ENCODE measurements around the gene ZFAND5.

The ZFAND5 gene

DNA sequence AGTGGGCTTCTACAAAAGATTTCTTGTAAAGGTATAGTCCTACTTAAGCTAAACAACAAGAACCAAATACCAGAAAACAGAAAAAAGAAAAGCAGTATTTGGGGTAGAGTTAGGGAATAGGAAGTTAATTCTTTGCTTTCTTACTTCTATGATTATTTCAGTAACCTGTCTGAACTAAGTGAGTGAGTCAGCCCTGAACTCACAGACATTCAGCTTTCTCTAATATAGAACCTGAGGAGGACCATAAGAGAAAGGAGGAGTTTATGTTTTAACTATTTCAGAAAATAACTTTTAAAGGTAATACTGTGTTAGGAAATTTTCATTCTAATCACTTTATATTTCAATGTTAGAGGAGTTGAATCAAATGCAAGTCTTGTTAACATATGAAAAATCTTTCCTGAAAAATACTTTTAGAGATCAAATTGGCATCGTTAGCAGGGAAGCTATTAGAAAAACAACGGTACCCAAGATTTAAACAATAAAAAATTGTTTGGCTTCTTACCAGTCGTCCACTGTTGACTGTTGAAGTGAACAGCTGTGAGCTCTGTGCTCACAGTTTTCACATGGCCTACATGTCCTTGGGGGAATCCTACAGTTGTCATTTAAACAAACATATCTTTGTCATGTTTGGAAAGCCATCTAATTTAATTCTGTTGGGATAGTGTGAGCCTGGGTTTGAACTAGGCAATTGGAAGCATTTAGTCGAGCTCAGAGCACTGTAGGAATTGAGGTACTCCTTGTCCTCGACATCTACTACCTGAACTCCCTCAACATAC, 19.9 kb upstream of the ZFAND5 start:
- H3K4me3 ChIP-seq = no peak overlapping the region
- peaks cover 15% of the 10 kb centered on the region for H3K4me1 ChIP-seq
- no peaks in the 10 kb centered on the region for H3K36me3 ChIP-seq (replicated peaks)
- H3K27me3 ChIP-seq (ENCODE audit: low read depth) = no peaks in the 10 kb centered on the region
- DNase-seq (ENCODE audit: low spot score in 2 of 2) = no peak
- in situ Hi-C loops (cut with MboI; ENCODE audit: low sequenced_read_pairs) = loop anchor here (10.0 kb wide), 1 partner anchor 190 kb away; no protein-coding TSS in a partner anchor
- no peaks in the 10 kb centered on the region for H3K9me3 ChIP-seq

DNA sequence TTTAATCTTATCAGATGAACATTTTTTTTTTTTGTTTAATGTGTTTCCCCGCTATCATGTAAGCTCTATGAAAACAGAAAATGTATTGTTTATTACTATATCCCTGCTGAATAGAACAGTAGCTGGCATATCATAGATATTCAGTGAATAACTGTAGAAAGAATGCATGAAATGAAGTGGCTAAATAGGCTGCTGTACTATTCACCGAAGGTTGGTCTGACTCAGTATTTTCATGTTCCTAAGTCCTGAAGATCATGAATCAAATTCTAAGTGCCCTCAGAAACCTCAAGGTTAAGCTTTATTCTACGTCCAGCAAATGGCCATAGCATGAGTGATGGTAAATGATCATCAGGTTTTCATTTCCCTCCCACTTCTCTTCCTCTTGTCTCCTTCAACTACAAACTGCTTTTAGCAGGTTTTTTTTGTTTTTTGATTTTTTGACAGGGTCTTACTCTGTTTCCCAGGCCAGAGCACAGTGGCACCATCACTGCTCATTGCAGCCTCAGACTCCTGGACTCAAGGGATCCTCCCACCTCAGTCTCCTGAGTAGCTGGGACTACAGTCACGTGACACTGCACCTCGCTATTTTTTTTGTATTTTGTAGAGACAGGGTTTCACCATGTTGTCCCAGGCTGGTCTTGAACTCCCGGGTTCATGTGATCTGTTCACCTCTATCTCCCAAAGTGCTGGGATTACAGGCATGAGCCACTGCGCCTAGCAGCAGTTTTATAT, 19.1 kb upstream of the ZFAND5 start:
- Histone ChIP-seq H3K4me1 (peaks cover 19% of the 10 kb centered on the region), H3K36me3 (replicated peaks) (no peaks in the 10 kb centered on the region), H3K9me3 (no peaks in the 10 kb centered on the region), H3K27me3 (ENCODE audit: low read depth) (no peaks in the 10 kb centered on the region), H3K4me3 (no peak overlapping the region)
- no peak for DNase-seq (ENCODE audit: low spot score in 2 of 2)
- in situ Hi-C loops (cut with MboI; ENCODE audit: low sequenced_read_pairs) = loop anchor here (10.0 kb wide), 1 partner anchor 191 kb away; no protein-coding TSS in a partner anchor

DNA sequence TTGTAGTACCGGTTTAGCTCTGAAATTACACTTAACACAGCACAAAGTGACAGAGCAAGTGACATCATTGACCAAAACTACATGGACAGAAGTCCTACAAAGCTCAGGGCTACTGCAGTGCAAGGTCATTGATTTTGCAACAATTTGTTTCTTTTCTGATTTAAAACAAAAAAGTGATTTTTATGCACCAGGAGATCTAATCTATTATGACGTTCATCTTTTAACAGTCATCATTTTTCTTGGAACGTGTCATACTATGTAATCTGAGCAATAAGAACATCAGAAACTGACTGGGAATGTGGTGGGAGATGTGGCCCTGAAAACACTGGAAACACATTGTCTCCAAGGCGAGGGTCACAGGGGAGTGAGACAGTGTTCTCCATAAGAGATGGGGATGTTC, 17.4 kb upstream of the ZFAND5 start:
- Histone ChIP-seq H3K36me3 (replicated peaks) (no peaks in the 10 kb centered on the region), H3K27me3 (ENCODE audit: low read depth) (no peaks in the 10 kb centered on the region), H3K4me3 (no peak overlapping the region), H3K9me3 (no peaks in the 10 kb centered on the region), H3K4me1 (peaks cover 19% of the 10 kb centered on the region)
- no peak for DNase-seq (ENCODE audit: low spot score in 2 of 2)
- in situ Hi-C loops (cut with MboI; ENCODE audit: low sequenced_read_pairs) = loop anchor here (10.0 kb wide), 1 partner anchor 192 kb away; no protein-coding TSS in a partner anchor

DNA sequence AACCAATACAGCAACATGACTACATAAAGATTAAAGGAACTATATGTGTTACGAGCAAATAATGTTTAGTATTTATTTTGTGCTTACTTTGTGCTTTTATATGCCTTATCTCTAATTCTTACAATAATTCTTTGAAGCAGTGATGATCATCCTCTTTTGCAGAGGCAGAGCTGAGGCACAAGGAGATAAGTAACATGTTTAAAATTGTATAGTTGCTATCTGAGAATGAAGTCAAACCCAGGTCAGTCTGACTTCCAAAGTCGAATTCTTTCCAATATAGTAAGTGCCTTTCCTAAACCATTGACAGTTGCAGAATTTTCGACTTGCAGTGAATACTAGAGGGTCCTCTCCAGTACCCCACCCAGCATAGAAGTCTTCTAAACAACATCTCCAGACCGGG, 12.0 kb upstream of the ZFAND5 start:
- Histone ChIP-seq H3K27me3 (ENCODE audit: low read depth) (no peaks in the 10 kb centered on the region), H3K4me1 (peaks cover 9% of the 10 kb centered on the region), H3K4me3 (no peak overlapping the region), H3K9me3 (no peaks in the 10 kb centered on the region), H3K36me3 (replicated peaks) (no peaks in the 10 kb centered on the region)
- in situ Hi-C loops (cut with MboI; ENCODE audit: low sequenced_read_pairs) = no loop called here
- no peak for DNase-seq (ENCODE audit: low spot score in 2 of 2)

DNA sequence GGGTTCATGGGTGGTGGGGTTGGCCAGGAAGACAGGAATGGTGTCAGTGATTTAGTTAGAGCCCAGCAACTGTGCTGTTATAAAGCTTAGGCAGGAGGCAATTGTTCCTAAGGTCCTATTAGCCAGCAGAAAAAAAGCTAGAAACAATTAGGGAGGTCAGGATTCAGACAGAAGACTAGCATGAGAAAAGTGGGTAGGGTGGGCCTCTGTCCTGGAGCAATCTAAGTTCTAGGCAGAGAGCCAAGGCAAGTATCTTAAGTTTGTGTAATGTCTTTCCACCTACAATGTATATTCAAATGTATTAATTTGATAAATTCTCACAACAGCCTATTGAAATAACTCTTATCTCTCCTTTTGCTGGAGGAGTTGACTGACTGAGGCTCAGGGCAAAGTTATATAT, 6.1 kb upstream of the ZFAND5 start:
- in situ Hi-C loops (cut with MboI; ENCODE audit: low sequenced_read_pairs) = no loop called here
- DNase-seq (ENCODE audit: low spot score in 2 of 2) = peak; percentile 65 to 92
- peaks cover 26% of the 10 kb centered on the region for H3K4me1 ChIP-seq
- no peaks in the 10 kb centered on the region for H3K36me3 ChIP-seq (replicated peaks)
- no peaks in the 10 kb centered on the region for H3K27me3 ChIP-seq (ENCODE audit: low read depth)
- no peaks in the 10 kb centered on the region for H3K9me3 ChIP-seq
- H3K4me3 ChIP-seq = no peak overlapping the region

DNA sequence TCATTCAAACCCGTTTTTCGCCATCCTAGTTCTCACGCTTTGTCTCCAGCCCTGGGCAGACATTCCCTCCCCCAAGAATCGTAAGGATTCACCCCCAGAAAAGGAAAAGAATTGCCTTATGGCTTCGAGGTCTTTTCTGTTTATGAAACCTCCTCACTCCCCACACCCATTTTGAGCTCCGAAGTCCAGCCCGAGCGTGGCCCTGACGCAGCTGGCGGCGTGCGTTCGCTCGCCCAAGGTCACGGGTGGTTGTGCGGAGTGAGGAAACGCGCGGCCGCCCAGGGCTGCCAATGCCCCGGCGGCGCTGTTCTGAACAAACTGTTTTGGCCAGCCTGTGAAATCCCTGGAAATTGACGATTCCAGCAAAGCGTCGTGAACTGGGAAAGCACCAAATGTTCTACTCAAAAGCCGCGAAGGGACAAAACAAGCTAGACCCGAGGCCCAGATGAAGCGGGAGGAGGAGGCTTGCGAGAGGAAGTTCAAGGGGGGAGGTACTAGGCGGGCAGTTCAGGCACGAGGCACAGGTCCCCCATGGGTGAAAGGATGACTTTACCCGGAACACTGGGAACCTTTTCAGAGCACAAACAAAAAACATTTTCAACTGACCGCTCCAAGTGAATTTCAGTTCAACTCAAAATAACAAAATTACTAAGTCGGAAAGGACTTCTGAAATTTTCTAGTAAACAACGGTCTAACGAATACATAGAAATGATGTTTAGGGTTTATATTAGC, 683 bp upstream of the ZFAND5 start:
- in situ Hi-C loops (cut with MboI; ENCODE audit: low sequenced_read_pairs) = loop anchor here (10.0 kb wide), 2 partner anchors 229 to 319 kb away; no protein-coding TSS in a partner anchor
- H3K27me3 ChIP-seq (ENCODE audit: low read depth) = no peaks in the 10 kb centered on the region
- no peaks in the 10 kb centered on the region for H3K9me3 ChIP-seq
- peak overlapping the region; percentile 70 for H3K4me3 ChIP-seq
- peaks cover 37% of the 10 kb centered on the region for H3K36me3 ChIP-seq (replicated peaks)
- H3K4me1 ChIP-seq = peaks cover 30% of the 10 kb centered on the region
- peak; percentile 74 to 80 for DNase-seq (ENCODE audit: low spot score in 2 of 2)

DNA sequence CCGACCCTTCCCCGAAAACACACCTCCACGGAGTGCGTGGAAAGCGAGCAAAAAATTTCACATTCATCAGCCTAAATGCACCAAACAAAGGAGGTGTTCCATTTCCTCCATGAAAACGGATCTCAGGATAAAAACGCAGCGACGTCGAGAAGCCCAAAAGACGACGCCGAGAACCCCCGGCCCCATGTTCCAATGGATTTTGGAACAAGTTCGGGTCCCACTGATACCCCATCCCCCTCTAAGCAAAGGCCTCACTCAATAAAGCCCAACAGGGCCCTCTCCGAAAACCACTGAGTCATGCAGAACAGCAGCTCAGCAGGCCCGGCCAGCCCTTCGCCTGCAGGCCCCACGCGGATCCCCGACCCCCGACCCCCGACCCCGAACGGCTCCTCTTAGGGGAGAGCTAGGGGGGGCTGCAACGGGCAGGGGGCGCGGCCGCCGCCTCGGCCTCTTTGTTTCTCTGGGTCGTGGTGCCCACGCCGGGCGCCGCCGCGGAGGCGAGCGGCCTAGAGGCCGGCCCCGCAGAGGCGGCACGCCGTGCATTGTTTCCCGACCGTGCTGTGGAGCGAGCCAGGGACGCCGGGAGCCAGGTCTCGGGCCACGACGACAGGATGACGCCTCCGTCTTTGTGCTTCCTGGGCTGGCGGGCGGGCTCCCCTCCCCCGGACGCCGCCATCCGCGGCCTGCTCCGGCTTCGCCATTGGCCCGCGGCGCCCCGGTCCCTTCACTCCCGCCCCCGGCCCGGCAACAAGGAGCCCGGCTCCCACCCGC, 915 bp downstream of the ZFAND5 start:
- H3K4me3 ChIP-seq = peak overlapping the region; percentile 70
- no peaks in the 10 kb centered on the region for H3K27me3 ChIP-seq (ENCODE audit: low read depth)
- no peaks in the 10 kb centered on the region for H3K9me3 ChIP-seq
- in situ Hi-C loops (cut with MboI; ENCODE audit: low sequenced_read_pairs) = loop anchor here (5.0 to 10.0 kb wide), 3 partner anchors 78 to 321 kb away; no protein-coding TSS in a partner anchor
- H3K36me3 ChIP-seq (replicated peaks) = peaks cover 53% of the 10 kb centered on the region
- peaks cover 39% of the 10 kb centered on the region for H3K4me1 ChIP-seq
- peak in 1 of 2 experiments; percentile 48 for DNase-seq (ENCODE audit: low spot score in 2 of 2)

DNA sequence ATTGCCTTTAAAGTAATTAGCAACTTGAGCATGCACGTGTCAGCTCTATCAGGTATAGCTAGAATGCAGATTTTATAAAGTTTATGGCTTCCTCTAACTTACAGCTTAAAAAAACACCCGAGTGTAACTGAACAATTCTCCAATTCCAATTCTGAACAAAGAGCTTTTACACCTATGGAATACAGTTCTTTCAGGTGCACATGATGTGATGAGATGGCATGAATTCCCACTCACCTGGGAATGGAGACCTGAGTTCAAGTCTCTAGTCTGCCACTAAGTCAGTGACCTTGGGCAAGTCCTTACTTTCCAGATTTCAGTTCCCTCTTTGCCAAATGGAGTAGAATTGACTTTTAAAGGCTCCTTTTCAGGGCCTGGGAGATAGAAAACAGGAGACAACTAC, 1.8 kb downstream of the ZFAND5 start:
- Histone ChIP-seq H3K4me3 (peak overlapping the region; percentile 70), H3K27me3 (ENCODE audit: low read depth) (no peaks in the 10 kb centered on the region), H3K9me3 (no peaks in the 10 kb centered on the region), H3K36me3 (replicated peaks) (peaks cover 61% of the 10 kb centered on the region), H3K4me1 (peaks cover 48% of the 10 kb centered on the region)
- in situ Hi-C loops (cut with MboI; ENCODE audit: low sequenced_read_pairs) = loop anchor here (5.0 to 10.0 kb wide), 3 partner anchors 79 to 322 kb away; no protein-coding TSS in a partner anchor
- DNase-seq (ENCODE audit: low spot score in 2 of 2) = no peak

DNA sequence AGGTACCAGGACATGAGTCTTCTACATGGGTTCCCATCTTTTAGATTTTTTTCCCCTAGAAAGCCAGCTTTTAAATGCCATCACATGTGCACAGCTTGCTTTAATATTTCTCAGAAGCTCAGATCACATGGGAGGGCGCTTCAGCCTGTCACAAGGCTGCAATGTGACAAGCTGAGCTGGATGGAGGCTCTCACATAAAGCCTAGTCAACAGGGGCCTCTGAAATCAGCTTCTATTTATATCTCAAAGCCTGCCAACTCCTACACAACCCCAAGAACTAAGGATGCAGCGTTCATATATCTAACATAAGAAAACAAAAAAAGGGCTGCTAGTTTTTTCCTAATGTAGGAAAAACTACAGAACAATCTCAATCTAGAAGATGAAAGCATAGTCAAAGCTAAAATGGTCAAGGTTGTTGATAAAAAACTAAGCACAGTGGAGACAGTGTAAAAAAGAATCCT, 2.3 kb downstream of the ZFAND5 start:
- H3K36me3 ChIP-seq (replicated peaks) = peaks cover 67% of the 10 kb centered on the region
- peak overlapping the region; percentile 70 for H3K4me3 ChIP-seq
- peaks cover 51% of the 10 kb centered on the region for H3K4me1 ChIP-seq
- H3K9me3 ChIP-seq = no peaks in the 10 kb centered on the region
- peak; percentile 65 to 73 for DNase-seq (ENCODE audit: low spot score in 2 of 2)
- H3K27me3 ChIP-seq (ENCODE audit: low read depth) = no peaks in the 10 kb centered on the region
- in situ Hi-C loops (cut with MboI; ENCODE audit: low sequenced_read_pairs) = loop anchor here (5.0 to 10.0 kb wide), 3 partner anchors 80 to 322 kb away; no protein-coding TSS in a partner anchor

DNA sequence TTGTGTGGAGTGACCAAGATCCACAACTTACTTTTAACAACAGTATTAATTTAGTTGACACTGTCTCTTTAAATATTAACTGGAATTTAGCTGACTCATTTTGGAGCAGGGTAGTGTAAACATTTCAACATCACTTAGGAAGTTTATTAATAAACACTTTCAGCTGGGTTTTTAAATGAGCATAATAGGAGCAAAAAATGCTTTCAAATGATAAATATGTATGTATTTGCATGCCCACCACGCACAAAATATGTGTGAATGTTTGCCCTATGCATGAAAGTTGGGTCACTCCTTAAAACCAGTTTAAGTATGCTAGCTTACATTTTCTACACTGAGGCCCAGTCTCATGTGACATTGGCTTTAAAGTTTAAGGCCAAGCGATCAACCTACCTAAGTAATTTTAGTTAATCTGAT, 2.9 kb downstream of the ZFAND5 start:
- in situ Hi-C loops (cut with MboI; ENCODE audit: low sequenced_read_pairs) = loop anchor here (5.0 to 10.0 kb wide), 3 partner anchors 80 to 323 kb away; no protein-coding TSS in a partner anchor
- no peak for DNase-seq (ENCODE audit: low spot score in 2 of 2)
- H3K27me3 ChIP-seq (ENCODE audit: low read depth) = no peaks in the 10 kb centered on the region
- peaks cover 73% of the 10 kb centered on the region for H3K36me3 ChIP-seq (replicated peaks)
- peak overlapping the region; percentile 70 for H3K4me3 ChIP-seq
- H3K9me3 ChIP-seq = no peaks in the 10 kb centered on the region
- H3K4me1 ChIP-seq = peaks cover 51% of the 10 kb centered on the region

DNA sequence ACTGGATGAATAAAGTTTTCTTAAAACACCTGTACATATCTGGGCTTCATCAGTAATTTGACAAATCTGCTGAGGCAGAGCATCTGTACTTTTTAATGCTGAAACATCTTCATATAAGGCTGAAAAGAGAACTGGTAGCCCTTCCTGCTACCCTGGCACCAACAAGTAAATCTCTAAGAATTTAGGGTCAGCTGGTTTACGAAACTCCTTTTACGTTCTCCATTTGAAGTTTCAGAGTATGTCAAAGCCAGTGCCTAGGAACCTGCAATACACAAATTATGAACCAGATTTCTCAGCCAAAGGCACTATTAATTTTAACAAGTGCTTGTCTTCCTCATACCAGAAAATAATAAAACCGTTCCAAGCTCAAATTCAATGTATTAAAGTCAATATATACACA, 3.8 kb downstream of the ZFAND5 start:
- Histone ChIP-seq H3K36me3 (replicated peaks) (peaks cover 82% of the 10 kb centered on the region), H3K27me3 (ENCODE audit: low read depth) (no peaks in the 10 kb centered on the region), H3K4me1 (peaks cover 43% of the 10 kb centered on the region), H3K9me3 (no peaks in the 10 kb centered on the region), H3K4me3 (peak overlapping the region; percentile 70)
- DNase-seq (ENCODE audit: low spot score in 2 of 2) = no peak
- in situ Hi-C loops (cut with MboI; ENCODE audit: low sequenced_read_pairs) = loop anchor here (5.0 to 10.0 kb wide), 3 partner anchors 81 to 324 kb away; no protein-coding TSS in a partner anchor

DNA sequence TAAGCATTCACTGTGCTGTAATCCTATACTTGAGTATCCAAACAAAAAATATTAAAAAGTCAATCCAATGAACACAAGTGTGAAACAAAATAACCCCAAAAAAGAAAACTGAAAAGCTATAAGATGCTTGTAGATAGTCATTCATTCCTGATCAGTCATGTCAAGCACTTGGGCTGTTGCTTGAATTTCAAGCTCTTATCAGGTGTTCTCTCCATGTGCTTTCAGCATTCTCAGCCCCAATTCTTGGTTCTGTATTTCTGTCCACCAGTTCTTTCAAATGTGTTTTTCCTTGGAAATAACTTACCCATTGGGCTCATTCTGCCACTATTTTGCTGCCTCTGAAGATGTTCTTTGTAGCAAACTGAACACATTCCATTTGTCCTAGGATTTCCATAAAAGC, 4.7 kb downstream of the ZFAND5 start:
- no peaks in the 10 kb centered on the region for H3K9me3 ChIP-seq
- H3K27me3 ChIP-seq (ENCODE audit: low read depth) = no peaks in the 10 kb centered on the region
- H3K36me3 ChIP-seq (replicated peaks) = peaks cover 91% of the 10 kb centered on the region
- no peak for DNase-seq (ENCODE audit: low spot score in 2 of 2)
- H3K4me3 ChIP-seq = peak overlapping the region; percentile 70
- in situ Hi-C loops (cut with MboI; ENCODE audit: low sequenced_read_pairs) = loop anchor here (5.0 to 10.0 kb wide), 3 partner anchors 82 to 324 kb away; no protein-coding TSS in a partner anchor
- H3K4me1 ChIP-seq = peaks cover 41% of the 10 kb centered on the region
